Neural progenitor cell (in vitro differentiated cells): ENCODE measurements around the gene CCDC81. TPM values are rescaled to one million over a fixed set of nuclear protein-coding genes. Genes with fewer than 3 reads are reported as not detected.
"Not testable (repeated sequence)": the region's sequence is repeated elsewhere in the genome, so short reads cannot be mapped to it uniquely, and the experiment has no call there.

ENCODE experiments used
- DNase-seq: peaks from one replicate; pipeline ENCODE4 v3.0.0-alpha.2; 2016; ENCODE audit warnings: low spot score
- H2AFZ ChIP-seq: fragments of 200-600 bp; sonication (generic); replicated peaks from 2 replicates; pipeline ENCODE4 v1.6.1; 2016; ENCODE audit warnings: antibody characterized with exemption
- H3F3A ChIP-seq: fragments of 200-600 bp; sonication (generic); 2 replicates; pipeline ENCODE4 v1.6.1; 2016; ENCODE audit warnings: antibody characterized with exemption, low read depth
- H3K27ac ChIP-seq: fragments of 200-600 bp; sonication (generic); 2 replicates; pipeline ENCODE4 v1.5.1; 2016; ENCODE audit warnings: mild to moderate bottlenecking
- H3K27me3 ChIP-seq: fragments of 200-600 bp; sonication (generic); 2 replicates; pipeline ENCODE4 v1.6.1; 2016; ENCODE audit warnings: mild to moderate bottlenecking, moderate library complexity
- H3K36me3 ChIP-seq: fragments of 200-600 bp; sonication (generic); 2 replicates; pipeline ENCODE4 v1.5.1; 2016
- H3K4me1 ChIP-seq: fragments of 200-600 bp; sonication (generic); 2 replicates; pipeline ENCODE4 v1.6.1; 2016; ENCODE audit warnings: mixed run types
- H3K4me2 ChIP-seq: fragments of 200-600 bp; sonication (generic); 2 replicates; pipeline ENCODE4 v1.6.1; 2016
- H3K4me3 ChIP-seq: fragments of 200-600 bp; sonication (generic); 2 replicates; pipeline ENCODE4 v1.5.1; 2016
- H3K79me2 ChIP-seq: fragments of 200-600 bp; sonication (generic); 2 replicates; pipeline ENCODE4 v1.6.1; 2016; ENCODE audit warnings: low read depth
- H3K9ac ChIP-seq: fragments of 200-600 bp; sonication (generic); 2 replicates; pipeline ENCODE4 v1.6.1; 2016
- H3K9me3 ChIP-seq: fragments of 200-600 bp; sonication (generic); 2 replicates; pipeline ENCODE4 v1.5.1; 2016; ENCODE audit warnings: low read depth
- H4K20me1 ChIP-seq: fragments of 200-600 bp; sonication (generic); 2 replicates; pipeline ENCODE4 v1.6.1; 2016; ENCODE audit warnings: low read depth
- H3K27ac Mint-ChIP-seq: 3 replicates; pipeline ENCODE4 v1.8.0; 2021; ENCODE audit warnings: mixed read lengths
- H3K27me3 Mint-ChIP-seq: 2 replicates; pipeline ENCODE4 v1.8.0; 2022; ENCODE audit warnings: low read depth, mild to moderate bottlenecking, inconsistent platforms, moderate library complexity, mixed read lengths; ENCODE audit not compliant: insufficient read depth
- H3K36me3 Mint-ChIP-seq: 3 replicates; pipeline ENCODE4 v1.8.0; 2021; ENCODE audit warnings: mixed read lengths
- H3K4me1 Mint-ChIP-seq: 3 replicates; pipeline ENCODE4 v1.8.0; 2021; ENCODE audit warnings: mixed read lengths
- H3K4me3 Mint-ChIP-seq: 3 replicates; pipeline ENCODE4 v1.8.0; 2021; ENCODE audit warnings: mild to moderate bottlenecking, moderate library complexity, mixed read lengths
- H3K9me3 Mint-ChIP-seq: 3 replicates; pipeline ENCODE4 v1.8.0; 2020; ENCODE audit warnings: mixed read lengths
- CTCF ChIP-seq: fragments of 200-600 bp; sonication (generic); IDR thresholded peaks from 2 replicates; pipeline ENCODE4 v1.5.1; 2017; ENCODE audit warnings: antibody characterized with exemption, mild to moderate bottlenecking
- EZH2 ChIP-seq: fragments of 200-600 bp; sonication (generic); IDR thresholded peaks from 2 replicates; pipeline ENCODE4 v1.6.1; 2017; ENCODE audit warnings: antibody characterized with exemption, mild to moderate bottlenecking, moderate library complexity
- EZH2phosphoT487 ChIP-seq: fragments of 200-600 bp; sonication (generic); IDR thresholded peaks from 2 replicates; pipeline ENCODE4 v1.6.1; 2017; ENCODE audit warnings: antibody characterized with exemption
- total RNA-seq: library from RNA; depleted of rRNA; stranded (reverse); fragments of >200 nt; gene quantifications from 2 replicates; pipeline ENCODE4 v1.2.3, GENCODE V29; 2015; ENCODE audit warnings: low replicate concordance

The CCDC81 gene
- total RNA-seq, 1 donor from 2014 or later = 1.0 TPM

DNA sequence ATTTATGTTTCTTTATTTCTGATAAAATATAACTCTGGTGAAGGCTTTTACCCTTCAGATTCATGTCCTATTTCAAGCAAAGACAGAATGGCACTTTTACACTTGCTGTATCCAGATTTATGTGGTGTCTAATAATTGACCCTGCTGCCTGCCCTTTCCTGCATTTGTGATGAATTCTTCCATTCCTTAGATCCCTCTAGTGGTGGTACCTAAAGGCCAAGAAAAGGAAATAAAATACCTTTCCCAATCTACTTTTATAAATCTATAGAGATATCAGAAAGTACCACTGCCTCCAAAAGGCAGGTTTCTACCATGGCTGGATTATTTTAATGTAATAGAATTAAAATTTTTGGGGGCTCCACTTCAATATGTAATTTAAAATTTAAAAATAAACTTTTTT lies 34.2 kb downstream of the CCDC81 start:
- no peaks in the 10 kb centered on the region for H3K36me3 Mint-ChIP-seq
- H3K27ac Mint-ChIP-seq = no peak overlapping the region
- no peak overlapping the region for H3K27ac ChIP-seq
- H3K4me3 Mint-ChIP-seq = no peak overlapping the region
- H3K9me3 Mint-ChIP-seq = no peaks in the 10 kb centered on the region
- H2AFZ ChIP-seq = no peak overlapping the region
- no peaks in the 10 kb centered on the region for H3K36me3 ChIP-seq
- H3K4me1 ChIP-seq = no peaks in the 10 kb centered on the region
- no peaks in the 10 kb centered on the region for H3K27me3 Mint-ChIP-seq
- no peaks in the 10 kb centered on the region for H3K79me2 ChIP-seq
- H3K4me2 ChIP-seq = no peak overlapping the region
- H3K27me3 ChIP-seq = no peaks in the 10 kb centered on the region
- no peaks in the 10 kb centered on the region for H4K20me1 ChIP-seq
- TF ChIP-seq CTCF = peak; percentile 37
- TF ChIP-seq EZH2phosphoT487 = no peak
- no peak for DNase-seq
- no peaks in the 10 kb centered on the region for H3F3A ChIP-seq
- no peaks in the 10 kb centered on the region for H3K9me3 ChIP-seq
- H3K4me3 ChIP-seq = no peak overlapping the region
- no peak overlapping the region for H3K9ac ChIP-seq
- no peaks in the 10 kb centered on the region for H3K4me1 Mint-ChIP-seq

- Histone ChIP-seq H3K4me2 (no peak overlapping the region), H2AFZ (no peak overlapping the region), H3K9ac (no peak overlapping the region), H3K4me3 (no peak overlapping the region), H3K4me1 (no peaks in the 10 kb centered on the region), H3K27ac (no peak overlapping the region), H3F3A (no peaks in the 10 kb centered on the region), H3K27me3 (no peaks in the 10 kb centered on the region), H3K9me3 (no peaks in the 10 kb centered on the region), H4K20me1 (no peaks in the 10 kb centered on the region), H3K36me3 (no peaks in the 10 kb centered on the region), H3K79me2 (no peaks in the 10 kb centered on the region)
- no peaks in the 10 kb centered on the region for H3K4me1 Mint-ChIP-seq
- H3K27ac Mint-ChIP-seq = no peak overlapping the region
- H3K36me3 Mint-ChIP-seq = no peaks in the 10 kb centered on the region
- H3K27me3 Mint-ChIP-seq = no peaks in the 10 kb centered on the region
- DNase-seq = no peak
- no peak for TF ChIP-seq EZH2
- no peak for TF ChIP-seq CTCF
- TF ChIP-seq EZH2phosphoT487 = no peak
- no peak overlapping the region for H3K4me3 Mint-ChIP-seq
- no peaks in the 10 kb centered on the region for H3K9me3 Mint-ChIP-seq
These were observed 39.3 kb downstream of the CCDC81 start for GRCh38 chr11:86414032-86414431.

DNA sequence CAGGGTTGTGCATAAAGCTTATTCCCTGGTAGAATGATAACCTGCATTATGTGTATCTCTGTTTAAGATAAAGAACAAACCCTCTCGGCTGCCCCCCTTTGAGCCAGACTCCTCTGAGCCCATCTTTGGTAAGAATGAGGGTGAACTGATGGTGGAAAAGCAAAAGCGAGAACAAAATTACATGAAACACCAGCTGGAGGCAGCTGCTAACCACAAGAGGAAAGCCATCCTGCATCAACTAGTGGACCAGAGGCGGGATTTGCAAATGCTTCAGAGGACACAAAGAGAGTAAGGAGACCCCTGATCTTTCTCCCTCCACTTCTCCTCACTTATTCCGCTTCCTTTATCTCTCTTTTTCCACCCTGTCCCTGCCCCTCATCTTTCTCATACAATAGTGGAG lies 40.3 kb downstream of the CCDC81 start:
- Histone ChIP-seq H3K27me3 (no peaks in the 10 kb centered on the region), H3K79me2 (no peaks in the 10 kb centered on the region), H2AFZ (peak overlapping the region; percentile 30), H4K20me1 (no peaks in the 10 kb centered on the region), H3K36me3 (no peaks in the 10 kb centered on the region), H3K9me3 (no peaks in the 10 kb centered on the region), H3K9ac (no peak overlapping the region), H3K4me3 (no peak overlapping the region), H3K27ac (no peak overlapping the region), H3F3A (no peaks in the 10 kb centered on the region), H3K4me1 (no peaks in the 10 kb centered on the region), H3K4me2 (no peak overlapping the region)
- no peak overlapping the region for H3K27ac Mint-ChIP-seq
- TF ChIP-seq CTCF (no peak), EZH2phosphoT487 (no peak), EZH2 (no peak)
- no peaks in the 10 kb centered on the region for H3K4me1 Mint-ChIP-seq
- H3K4me3 Mint-ChIP-seq = no peak overlapping the region
- H3K36me3 Mint-ChIP-seq = no peaks in the 10 kb centered on the region
- peak; percentile 34 for DNase-seq
- no peaks in the 10 kb centered on the region for H3K27me3 Mint-ChIP-seq
- no peaks in the 10 kb centered on the region for H3K9me3 Mint-ChIP-seq

- no peak overlapping the region for H3K27ac Mint-ChIP-seq
- no peaks in the 10 kb centered on the region for H3F3A ChIP-seq
- H4K20me1 ChIP-seq = no peaks in the 10 kb centered on the region
- TF ChIP-seq EZH2 (no peak), CTCF (no peak), EZH2phosphoT487 (no peak)
- peaks cover 3% of the 10 kb centered on the region for H3K36me3 Mint-ChIP-seq
- no peak overlapping the region for H3K9ac ChIP-seq
- H3K9me3 Mint-ChIP-seq = no peaks in the 10 kb centered on the region
- no peaks in the 10 kb centered on the region for H3K9me3 ChIP-seq
- H3K27ac ChIP-seq = no peak overlapping the region
- no peaks in the 10 kb centered on the region for H3K79me2 ChIP-seq
- H3K4me2 ChIP-seq = no peak overlapping the region
- H2AFZ ChIP-seq = no peak overlapping the region
- no peak overlapping the region for H3K4me3 Mint-ChIP-seq
- DNase-seq = no peak
- H3K27me3 Mint-ChIP-seq = no peaks in the 10 kb centered on the region
- H3K4me3 ChIP-seq = no peak overlapping the region
- H3K4me1 ChIP-seq = no peaks in the 10 kb centered on the region
- no peaks in the 10 kb centered on the region for H3K27me3 ChIP-seq
- H3K4me1 Mint-ChIP-seq = no peaks in the 10 kb centered on the region
- H3K36me3 ChIP-seq = no peaks in the 10 kb centered on the region
These were observed 41.8 kb downstream of the CCDC81 start for GRCh38 chr11:86416494-86416893.

- H3K27me3 Mint-ChIP-seq, H3K27ac Mint-ChIP-seq, H3K9me3 Mint-ChIP-seq, H3K4me2 ChIP-seq, H4K20me1 ChIP-seq, H3K36me3 Mint-ChIP-seq, H3K4me1 Mint-ChIP-seq, H3K9ac ChIP-seq, H3K4me1 ChIP-seq, H3K9me3 ChIP-seq, H3K79me2 ChIP-seq, DNase-seq, H3K36me3 ChIP-seq, H3K4me3 Mint-ChIP-seq, H3K4me3 ChIP-seq, H3F3A ChIP-seq, H2AFZ ChIP-seq, H3K27ac ChIP-seq, H3K27me3 ChIP-seq: not testable (repeated sequence)
These were observed 42.3 kb downstream of the CCDC81 start for GRCh38 chr11:86416951-86417350.
